ENCODE data around the gene ENTPD3.

Gene ENTPD3, protein sequence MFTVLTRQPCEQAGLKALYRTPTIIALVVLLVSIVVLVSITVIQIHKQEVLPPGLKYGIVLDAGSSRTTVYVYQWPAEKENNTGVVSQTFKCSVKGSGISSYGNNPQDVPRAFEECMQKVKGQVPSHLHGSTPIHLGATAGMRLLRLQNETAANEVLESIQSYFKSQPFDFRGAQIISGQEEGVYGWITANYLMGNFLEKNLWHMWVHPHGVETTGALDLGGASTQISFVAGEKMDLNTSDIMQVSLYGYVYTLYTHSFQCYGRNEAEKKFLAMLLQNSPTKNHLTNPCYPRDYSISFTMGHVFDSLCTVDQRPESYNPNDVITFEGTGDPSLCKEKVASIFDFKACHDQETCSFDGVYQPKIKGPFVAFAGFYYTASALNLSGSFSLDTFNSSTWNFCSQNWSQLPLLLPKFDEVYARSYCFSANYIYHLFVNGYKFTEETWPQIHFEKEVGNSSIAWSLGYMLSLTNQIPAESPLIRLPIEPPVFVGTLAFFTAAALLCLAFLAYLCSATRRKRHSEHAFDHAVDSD

DNA sequence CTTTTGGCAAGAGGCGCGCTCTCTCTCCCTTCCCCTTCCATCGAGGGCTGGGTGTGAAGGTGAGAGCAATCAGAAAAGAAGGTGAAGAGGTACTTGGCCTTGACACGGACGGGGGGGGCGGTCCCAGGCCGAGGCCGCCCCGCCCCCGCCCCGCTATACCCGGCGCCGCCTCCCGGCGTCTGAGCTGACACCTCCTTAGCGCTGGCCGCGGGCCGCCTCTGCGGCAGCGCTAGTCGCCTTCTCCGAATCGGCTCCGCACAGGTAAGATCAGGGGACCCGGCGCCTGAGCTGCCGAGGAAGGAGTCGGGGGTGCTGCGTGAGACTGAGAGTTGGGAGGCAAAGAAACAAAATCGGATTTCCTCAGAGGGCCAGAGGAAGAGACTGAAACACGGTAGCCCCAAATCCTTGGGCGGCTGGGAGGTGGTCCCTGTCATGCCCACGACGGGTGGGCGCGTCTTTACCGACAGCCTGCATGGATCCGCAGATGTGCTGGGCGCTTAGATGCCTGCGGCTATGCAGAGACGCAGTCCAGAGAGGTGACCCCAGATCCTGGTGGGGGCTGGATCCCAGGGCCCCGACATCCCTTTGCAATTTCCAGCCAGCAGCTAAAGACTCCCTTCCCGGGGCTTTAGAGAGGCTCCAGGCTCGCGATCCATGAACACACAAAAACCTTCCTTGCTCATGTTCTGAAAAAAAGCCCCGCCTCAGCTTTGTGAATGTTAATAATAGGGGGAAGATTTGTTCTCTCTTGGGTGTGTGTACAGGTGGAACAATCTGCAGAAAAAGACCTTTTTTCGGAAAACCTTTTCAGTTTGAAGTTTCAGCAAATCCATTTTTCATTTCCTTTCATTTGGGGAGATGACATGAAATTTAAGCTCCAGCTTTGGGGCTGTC is at the start of gene ENTPD3:
ENTPD3 (plus strand) TSS at position 184 of the 894 bp plus-strand sequence. CDS start 874 bp downstream, outside the sequence.
- DNase-seq, result no peak

DNA sequence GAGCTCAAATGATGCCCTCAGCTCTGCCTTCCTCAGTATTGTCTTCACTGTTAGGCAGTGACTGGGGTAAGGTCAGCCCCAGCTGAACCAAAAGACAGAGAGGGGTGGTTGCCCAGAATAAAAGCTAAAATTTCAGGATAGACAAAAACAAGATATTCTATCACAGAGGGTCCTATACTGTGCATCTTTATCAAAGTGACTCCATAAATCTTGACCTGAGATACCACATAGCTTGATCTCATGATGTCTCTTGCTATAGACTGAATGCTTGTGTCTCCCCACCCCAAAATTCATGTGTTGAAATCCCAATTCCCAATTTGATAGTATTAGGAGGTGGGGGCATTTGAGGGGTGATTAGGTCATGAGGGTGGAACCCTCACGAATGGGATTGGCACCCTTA is 47.1 kb upstream of the ENTPD3 start:
- no peak for DNase-seq

DNA sequence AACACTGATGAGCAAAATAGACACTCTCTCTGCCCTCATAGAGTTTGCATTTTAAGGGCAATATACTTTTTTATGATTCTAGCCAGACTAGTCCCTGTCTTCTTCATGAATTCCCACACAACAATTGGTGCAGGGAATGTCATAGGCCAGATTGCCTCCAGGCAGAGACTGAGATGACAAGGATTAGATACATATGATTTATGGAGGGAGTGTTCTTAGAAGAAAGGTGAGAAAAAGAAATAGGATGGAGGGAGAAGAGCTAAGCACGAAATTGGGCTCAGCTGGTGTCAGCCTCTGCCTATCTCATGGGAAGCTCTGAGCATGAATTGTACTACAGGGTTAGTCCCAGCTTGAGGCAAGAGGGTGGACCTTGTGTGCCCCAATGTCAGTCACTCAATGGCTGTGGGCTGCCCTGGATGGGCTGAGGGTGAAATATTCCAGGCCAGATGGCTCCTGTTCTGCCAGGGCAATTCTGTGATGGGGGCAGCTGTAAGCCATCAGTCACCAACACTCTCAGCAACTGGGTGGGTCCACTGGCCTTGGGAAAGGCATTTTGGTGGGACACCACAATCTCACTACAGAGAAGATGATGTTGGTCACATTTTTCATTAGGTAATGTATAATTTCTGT is 46.3 kb upstream of the ENTPD3 start:
- DNase-seq, result no peak

DNA sequence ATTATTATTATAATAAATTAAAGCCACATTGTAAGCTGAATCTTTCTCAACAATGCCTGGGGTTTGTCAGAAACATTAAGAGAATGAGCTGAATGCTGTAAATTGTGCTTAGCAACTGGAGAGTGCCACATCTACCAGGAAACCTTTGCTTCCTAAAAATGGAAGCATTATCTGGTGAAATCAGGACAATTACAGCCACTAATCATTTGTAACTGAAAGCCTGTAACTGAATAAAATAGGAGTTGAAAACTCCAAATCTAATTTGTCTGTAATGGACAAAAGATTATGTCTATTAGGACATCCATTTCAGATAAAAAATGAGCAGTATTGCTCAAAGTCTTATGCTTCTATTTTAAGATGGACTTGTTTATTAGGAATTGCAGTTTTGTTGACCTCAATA is 45.3 kb upstream of the ENTPD3 start:
- no peak for DNase-seq

DNA sequence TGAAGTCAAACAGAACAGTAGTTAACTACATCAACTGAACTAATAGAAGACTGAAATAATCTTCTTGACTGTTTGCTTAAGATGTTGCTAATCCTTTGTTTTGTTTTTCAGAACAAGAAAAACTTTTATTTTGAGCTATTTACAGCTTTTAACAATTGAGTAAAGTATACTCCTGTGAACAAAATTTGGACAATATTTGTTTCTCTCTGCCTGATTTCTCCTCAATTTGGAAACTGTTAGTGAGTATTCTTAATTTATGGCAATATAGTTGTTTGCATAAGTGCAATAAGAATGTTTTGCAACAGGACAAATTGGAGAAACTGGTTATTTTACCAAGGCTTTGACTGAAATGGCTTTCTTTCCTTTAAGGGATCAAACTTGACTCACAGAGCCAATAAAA is 36.5 kb upstream of the ENTPD3 start:
- DNase-seq, result no peak

DNA sequence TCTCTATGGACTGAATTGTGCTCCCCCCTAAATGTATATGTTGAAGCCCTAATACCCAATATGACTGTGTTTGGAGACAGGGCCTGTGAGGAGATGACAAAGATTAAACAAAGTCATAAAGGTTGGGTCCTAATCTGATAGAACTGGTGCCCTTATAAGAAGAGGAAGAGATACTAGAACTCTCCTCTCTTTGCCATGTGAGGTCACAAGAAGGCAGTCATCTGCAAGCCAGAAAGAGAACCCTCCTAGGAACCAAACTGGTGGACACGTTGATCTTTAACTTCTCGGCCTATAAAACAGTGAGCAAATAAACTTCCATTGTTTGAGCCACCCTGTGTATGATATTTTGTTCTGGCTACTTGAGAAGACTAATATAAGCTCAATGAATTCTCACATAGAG is 31.6 kb upstream of the ENTPD3 start:
- DNase-seq, result no peak

DNA sequence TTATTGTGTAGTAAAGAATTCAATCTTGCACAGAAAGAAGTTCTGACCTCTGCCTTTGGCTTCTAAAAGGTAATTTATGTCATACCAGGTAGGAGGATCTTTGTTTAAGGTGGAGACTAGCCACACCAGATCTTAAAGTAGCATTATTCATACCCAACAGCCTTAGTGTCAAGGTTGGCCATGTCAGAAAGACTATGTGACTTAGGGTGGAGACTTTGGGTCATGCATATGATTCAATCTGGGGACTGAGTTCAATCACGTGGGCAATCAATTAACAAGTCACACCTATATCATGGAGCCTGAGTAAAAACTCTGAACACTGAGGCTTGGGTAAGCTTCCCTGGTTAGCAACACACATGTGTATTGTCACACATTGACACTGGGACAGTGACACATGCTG is 28.5 kb upstream of the ENTPD3 start:
- no peak for DNase-seq

DNA sequence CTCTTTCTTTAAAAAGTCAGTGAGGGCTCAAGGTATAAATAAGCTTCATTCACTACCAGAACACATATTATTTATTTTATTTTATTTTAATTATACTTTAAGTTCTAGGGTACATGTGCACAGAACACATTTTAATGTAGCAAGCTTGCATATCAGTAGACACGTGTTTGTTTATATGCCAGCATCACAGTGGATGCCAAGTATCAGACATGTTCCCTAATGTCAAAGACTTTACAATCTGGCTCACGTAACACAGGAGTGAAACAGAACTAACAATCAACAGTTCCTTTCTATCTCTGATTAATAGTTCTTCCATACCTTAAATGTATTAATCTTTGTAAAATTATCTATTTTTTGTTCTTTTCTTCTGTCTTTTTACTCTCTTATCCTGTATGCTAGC is 23.3 kb upstream of the ENTPD3 start:
- DNase-seq, result no peak

DNA sequence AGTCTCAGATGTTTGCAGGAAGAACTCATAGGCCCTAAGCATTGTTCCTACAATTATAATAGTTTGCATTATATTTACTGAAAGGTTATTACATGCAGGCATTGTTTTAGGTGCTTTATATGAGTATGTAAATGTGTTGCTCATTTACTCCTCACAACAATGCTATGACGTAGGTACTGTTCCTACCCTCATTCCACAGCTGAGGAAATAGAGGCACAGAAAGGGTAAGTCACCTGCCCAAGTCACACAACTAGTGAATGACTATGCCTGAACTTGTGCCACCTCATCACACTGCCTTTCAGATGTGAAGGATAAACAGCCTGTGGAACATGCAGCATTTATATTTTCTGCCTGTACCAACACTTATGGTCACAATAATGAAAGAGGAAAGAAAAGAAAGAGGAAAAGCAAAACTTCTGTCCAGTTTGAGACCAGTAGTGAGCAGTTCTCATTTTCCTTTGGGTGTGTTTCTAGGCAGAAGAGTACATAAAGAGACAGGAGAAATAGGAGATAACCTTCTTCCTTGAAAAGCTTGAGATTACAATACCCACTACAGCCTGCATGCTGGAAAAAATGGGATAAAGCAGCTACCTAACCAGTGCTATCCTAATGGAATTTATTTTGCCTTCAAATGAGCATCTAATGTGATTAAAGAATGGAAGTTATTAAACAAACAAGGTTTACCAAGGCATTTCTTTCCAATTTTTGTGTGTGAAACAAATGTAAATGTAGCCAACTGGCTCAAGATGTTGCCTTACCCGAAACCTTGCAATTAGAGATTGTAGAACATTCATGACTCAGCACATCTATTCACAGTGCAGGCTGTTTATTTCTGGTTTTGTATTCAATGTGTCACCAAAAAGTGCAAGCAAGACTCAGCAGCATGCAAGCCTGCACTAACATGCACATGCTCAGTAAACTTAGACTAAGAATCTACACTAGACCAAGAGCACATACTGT is 20.5 kb upstream of the ENTPD3 start:
- DNase-seq, result no peak

DNA sequence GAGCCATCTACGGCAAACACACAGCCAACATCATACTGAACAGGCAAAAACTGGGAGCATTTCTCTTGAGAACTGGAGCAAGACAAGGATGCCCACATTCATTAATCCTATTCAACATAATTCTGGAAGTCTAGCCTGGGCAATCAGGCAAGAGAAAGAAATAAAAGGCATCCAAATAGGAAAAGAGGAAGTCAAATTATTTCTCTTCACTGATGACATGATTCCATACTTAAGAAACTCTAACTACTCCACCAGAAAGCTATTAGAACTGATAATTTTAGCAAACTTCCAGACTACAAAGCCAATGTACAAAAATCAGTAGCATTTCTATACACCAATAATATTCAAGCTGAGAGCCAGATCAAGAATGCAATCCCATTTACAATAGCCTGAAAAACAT is 17.3 kb upstream of the ENTPD3 start:
- DNase-seq, result no peak

DNA sequence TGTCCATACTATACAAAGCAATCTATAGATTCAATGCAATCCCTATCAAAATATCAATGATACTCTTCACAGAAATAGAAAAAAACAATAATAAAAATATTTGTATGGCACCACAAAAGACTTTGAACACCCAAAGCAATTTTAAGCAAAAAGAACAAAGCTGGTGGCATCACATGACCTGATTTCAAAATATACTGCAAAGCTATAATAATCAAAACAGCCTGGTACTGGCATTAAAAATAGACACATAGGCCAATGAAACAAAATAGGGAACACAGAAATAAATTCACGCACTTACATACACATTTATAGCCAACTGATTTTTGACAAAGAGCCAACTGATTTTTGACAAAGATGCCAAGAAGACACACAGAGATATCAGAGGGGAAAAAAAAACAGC is 9.2 kb upstream of the ENTPD3 start:
- no peak for DNase-seq

DNA sequence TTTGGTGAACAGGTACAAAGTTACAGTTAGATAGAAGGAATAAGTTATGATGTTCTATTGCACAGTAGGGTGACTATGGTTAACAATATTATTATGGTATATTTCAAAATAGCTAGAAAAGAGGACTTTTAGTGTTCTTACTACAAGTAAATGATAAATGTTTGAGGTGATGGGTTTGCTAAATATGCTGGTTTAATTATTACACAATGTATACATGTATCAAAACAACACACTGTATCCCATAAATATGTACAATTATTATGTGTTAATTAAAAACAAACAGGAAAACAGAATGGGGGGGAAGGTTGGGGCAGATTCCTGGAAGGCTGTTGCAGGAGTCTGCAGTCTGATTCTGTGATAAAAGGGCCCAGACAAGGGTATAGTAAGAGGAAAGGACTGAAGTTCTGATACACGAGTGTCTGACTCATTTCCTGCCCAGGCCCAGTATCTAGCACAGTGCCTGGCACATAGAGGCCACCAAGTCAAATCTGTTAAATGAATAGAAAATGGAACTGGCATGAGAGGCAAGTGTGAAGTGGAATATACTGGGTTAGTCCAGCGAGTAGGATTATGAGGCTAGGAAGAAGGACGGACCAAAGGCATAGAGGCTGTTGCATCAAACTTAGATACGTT is 7.2 kb upstream of the ENTPD3 start:
- no peak for DNase-seq

DNA sequence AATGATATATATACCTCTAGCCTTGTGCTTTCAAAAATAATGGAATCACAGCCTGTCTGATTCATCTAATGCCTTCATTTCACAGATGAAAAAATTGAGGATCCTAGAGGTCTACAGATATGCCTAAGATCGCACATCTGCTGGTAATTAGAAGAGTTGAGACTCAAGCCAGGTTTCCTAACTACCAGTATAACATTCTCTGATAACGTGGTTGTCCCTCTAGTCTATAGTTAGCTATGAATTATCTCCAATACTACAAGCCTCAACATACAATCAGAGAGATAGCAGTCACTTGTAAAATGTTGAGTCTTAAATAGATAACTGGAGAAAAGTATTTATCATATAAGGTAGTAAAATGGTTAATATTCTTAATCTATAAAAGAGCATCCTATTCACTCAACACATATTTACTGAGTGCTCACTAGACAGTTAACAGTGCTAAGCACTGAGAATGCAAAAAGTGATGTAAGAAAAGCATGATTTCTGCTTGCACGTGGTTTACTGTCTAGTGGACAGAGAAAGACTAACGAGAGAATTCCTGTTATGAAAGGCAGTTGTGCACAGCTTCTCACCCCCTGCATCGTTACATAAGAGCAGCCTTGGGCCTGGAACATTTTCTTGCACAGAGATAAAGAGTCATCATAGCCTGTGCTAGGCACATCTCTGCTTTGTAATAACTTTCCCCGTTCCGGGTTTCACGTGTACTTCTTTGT is 4.9 kb upstream of the ENTPD3 start:
- no peak for DNase-seq

DNA sequence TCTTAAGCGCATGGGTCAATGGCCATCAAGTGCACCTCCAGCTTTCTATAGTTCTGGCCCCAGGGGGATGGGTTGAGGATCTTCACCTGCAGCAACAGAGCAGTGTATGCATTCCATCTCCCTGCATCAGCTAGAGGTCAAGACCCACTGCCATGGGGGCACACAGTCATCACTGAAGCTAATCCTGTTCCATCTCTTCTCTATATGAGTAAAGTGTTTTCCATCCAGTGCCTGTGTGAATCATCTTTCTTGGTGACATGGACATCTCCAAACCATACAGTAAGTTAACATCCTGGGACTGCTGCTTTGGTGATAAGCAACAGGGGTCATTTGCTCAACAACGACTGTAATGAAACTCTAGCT is 4.4 kb upstream of the ENTPD3 start:
- DNase-seq, result no peak

DNA sequence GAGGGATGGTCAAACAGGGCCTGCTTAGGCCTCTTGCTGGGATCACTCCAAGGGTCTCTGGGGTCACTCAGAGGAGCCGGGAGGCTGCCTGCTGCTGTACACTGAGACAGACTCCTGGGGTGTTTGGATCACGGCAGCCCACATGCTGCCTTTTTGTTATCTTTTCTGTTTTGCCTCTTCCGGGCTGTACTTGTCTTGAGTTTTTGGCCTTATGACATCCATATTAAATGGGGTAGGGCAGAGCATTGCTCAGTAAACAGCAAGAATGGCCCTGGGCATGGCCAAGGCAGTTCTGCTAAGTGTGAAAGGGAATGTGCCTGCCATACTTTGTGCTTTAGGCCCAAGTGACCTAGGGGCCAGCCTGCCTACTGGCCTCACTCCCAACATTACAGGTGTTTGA is 771 bp upstream of the ENTPD3 start:
- DNase-seq, result no peak

DNA sequence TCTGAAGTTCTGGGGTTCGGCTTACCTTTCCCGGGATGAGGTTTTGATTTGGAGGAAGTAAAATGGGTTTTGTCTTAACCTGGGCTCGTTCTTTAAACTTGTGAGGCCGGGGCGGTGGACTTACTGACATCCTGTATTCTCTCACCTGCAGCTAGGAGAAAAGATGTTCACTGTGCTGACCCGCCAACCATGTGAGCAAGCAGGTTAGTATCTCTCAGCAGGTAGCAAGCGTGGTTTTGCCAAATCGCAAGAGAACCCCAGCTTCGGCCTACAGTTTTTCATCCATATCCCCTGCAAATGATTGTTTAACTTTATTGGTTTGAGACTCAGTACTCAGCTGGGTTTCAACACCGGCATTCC is 891 bp downstream of the ENTPD3 start:
- no peak for DNase-seq

DNA sequence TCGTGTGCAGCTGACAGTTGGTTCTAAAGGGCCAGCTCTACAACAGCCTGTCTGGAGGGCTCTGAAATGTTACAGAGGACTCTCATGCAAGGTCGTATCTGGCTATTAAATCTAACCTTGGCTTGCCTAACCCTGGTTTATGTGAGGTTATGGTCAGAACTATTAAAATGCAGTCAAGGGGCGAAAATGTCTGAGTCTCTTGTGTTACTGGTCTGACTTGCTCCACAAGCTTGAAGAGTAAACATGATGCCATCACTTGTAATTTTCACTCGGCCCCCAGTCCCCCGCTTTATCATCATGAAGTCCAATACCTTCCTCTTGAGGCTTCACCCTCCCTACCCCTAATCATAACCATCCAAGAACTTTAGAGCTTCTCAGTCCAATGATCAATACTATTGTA is 9.4 kb downstream of the ENTPD3 start:
- DNase-seq, result no peak

DNA sequence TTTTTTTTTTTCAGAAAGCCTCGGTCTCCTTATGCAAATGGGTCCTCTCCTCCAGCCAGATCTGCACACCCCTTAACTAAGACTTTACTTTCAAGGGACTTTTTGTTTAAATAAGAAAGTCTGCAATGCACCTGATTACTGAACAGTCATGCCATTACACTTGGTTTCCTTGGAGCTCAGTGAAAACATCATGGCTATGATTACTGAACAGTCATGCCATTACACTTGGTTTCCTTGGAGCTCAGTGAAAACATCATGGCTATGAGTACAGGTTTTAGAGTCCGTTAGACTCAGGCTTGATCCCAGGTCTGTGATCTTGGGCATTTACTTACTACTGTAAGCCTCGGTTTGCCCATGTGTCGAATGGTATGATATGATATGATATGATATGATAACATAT is 10.1 kb downstream of the ENTPD3 start:
- DNase-seq, result no peak

DNA sequence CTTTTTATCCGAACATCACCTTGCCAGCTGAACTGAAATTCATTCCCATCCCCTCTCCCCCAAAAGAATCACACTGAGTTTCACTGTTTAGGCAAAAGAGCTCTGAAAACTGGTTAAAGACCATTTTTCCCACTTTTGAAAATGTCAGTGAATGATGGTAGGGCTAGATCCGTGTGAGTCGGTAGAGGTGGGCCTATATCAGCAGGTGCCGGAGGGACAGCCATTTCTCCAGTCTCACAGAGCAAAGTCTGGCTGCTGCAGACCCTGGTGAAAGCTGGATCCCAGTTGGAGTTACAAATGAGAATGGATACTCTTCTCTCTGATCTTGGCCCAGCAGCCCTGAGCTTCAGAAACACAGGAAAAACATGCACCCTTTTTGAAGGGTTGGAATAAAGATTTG is 10.9 kb downstream of the ENTPD3 start:
- no peak for DNase-seq

DNA sequence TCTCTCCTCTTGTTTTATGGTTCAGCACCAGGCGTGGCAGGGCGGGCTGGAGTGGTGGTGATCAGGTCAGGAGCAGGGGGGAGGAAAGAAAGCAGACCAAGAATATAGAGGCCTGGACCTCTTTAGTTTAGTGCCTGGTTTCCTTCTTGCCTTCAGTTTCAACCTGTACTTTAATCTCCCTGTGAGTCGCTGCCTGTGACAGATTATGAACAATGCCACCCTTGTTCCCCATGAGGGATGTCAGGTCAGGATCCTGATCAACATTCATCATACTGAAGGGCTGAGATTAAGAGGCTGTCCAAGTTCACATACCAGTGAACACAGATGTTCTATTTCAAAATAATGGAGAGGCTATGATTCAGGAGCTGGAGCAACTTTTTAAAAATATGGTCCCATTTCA is 11.4 kb downstream of the ENTPD3 start:
- no peak for DNase-seq

DNA sequence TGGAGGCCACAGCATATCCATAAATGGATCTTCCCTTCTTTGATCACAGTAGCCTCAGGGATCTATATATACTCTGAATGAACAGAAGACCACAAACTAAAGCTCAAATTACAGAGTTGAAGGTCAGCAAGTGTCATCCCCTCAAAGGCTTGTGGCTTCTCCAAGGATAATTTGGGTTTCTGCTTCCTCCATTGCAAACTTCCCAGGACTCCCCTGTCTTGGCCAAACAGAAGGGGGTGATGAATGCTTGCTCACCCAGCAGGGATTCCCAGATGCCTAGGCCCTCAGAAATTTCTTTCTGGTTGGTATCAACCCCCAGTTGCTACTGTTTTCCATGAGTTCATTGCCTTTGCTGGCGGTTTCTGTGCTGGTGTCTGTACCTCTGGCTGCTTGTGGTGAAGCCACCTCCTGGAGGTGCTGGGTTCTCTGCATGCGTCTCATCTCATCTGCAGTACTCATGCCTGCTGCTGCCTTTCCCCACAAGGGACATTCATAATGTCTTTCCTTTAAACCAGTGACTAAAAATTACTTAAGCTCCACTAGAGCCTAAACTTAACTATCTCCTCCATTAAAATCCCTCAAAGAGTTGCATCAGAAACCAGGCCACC is 17.7 kb downstream of the ENTPD3 start:
- no peak for DNase-seq
